Coronary artery (tissue), 2 donors: ENCODE measurements around the gene PRX.
"Not testable (repeated sequence)": the region's sequence is repeated elsewhere in the genome, so short reads cannot be mapped to it uniquely, and the experiment has no call there.

Experiments used
- DNase-seq: peaks from one replicate; pipeline ENCODE4 v3.0.0-alpha.2; 2017; ENCODE audit warnings: low spot score
- H3K27ac ChIP-seq, 2 donors: fragments of 200-600 bp; sonication (generic); one replicate each; pipeline ENCODE4 v1.5.1; 2016 to 2019
- H3K4me3 ChIP-seq: fragments of 200-600 bp; sonication (generic); 2 replicates; pipeline ENCODE4 v1.5.1; 2016; ENCODE audit warnings: mild to moderate bottlenecking, moderate library complexity
- CTCF ChIP-seq: fragments of 200-600 bp; sonication (generic); IDR thresholded peaks from one replicate; pipeline ENCODE4 v1.5.1; 2019; ENCODE audit warnings: antibody characterized with exemption

PRX gene

GRCh38 chr19:40413291-40413845 is at the start of gene PRX:
TSS of gene PRX (minus strand) at chr19:40413378. CDS start at chr19:40407932, 5,446 bp downstream.
- no peak within 1 kb of the TSS for H3K4me3 ChIP-seq
- DNase-seq, result no peak
- no peak for TF ChIP-seq CTCF
- H3K27ac ChIP-seq, result peak within 1 kb of the TSS in 1 of 2 donors; percentile 51

- Histone ChIP-seq H3K4me3 (no peak overlapping the region), H3K27ac (peak overlapping the region in 1 of 2 donors; percentile 46)
- no peak for TF ChIP-seq CTCF
- DNase-seq, result no peak
Measured at GRCh38 chr19:40461669-40462221, 48.6 kb upstream of the PRX start.

GRCh38 chr19:40460185-40460584 is 47.0 kb upstream of the PRX start:
- no peak overlapping the region for H3K4me3 ChIP-seq
- no peak for DNase-seq
- no peak for TF ChIP-seq CTCF
- no peak overlapping the region for H3K27ac ChIP-seq

- DNase-seq, result no peak
- no peak overlapping the region for H3K4me3 ChIP-seq
- TF ChIP-seq CTCF, result no peak
- no peak overlapping the region for H3K27ac ChIP-seq
Measured at GRCh38 chr19:40458597-40458974, 45.4 kb upstream of the PRX start.

- Histone ChIP-seq H3K4me3 (no peak overlapping the region), H3K27ac (no peak overlapping the region)
- TF ChIP-seq CTCF, result no peak
- no peak for DNase-seq
Measured at GRCh38 chr19:40457953-40458596, 44.9 kb upstream of the PRX start.

- Histone ChIP-seq H3K27ac (no peak overlapping the region), H3K4me3 (no peak overlapping the region)
- no peak for DNase-seq
- no peak for TF ChIP-seq CTCF
Measured at GRCh38 chr19:40457048-40457447, 43.9 kb upstream of the PRX start.

- not testable (repeated sequence) for DNase-seq, H3K4me3 ChIP-seq, H3K27ac ChIP-seq
Measured at GRCh38 chr19:40453943-40454342, 40.8 kb upstream of the PRX start.
